Mesenchymal stem cell (in vitro differentiated cells and primary cell): ENCODE measurements around the gene NSL1.

ENCODE experiments used
- DNase-seq: peaks from one replicate; pipeline ENCODE4 v3.0.0-alpha.2; 2013
- H2AFZ ChIP-seq: one replicate; pipeline ENCODE4 v1.6.1; 2013; ENCODE audit warnings: low read depth, mild to moderate bottlenecking, control low read depth, inconsistent platforms, low read length, moderate library complexity
- H2AK5ac ChIP-seq: 2 replicates; pipeline ENCODE4 v1.6.1; 2013; ENCODE audit warnings: low read length, moderate library complexity, mild to moderate bottlenecking, inconsistent platforms; ENCODE audit not compliant: severe bottlenecking
- H2BK120ac ChIP-seq: one replicate; pipeline ENCODE4 v1.6.1; 2013; ENCODE audit warnings: low read depth, mild to moderate bottlenecking, inconsistent platforms, low read length, moderate library complexity
- H2BK12ac ChIP-seq, 2 experiments: one replicate each; pipeline ENCODE4 v1.6.1; 2013; ENCODE audit warnings: inconsistent platforms in 2 of 2, low read length in 2 of 2, mild to moderate bottlenecking in 2 of 2, moderate library complexity in 2 of 2, control low read depth in 1 of 2
- H2BK15ac ChIP-seq: one replicate; pipeline ENCODE4 v1.6.1; 2013; ENCODE audit warnings: mild to moderate bottlenecking, low read depth, inconsistent platforms; ENCODE audit not compliant: poor library complexity, severe bottlenecking
- H2BK5ac ChIP-seq: 2 replicates; pipeline ENCODE4 v1.6.1; 2013; ENCODE audit warnings: low read depth, mild to moderate bottlenecking, low read length, control low read depth, inconsistent platforms; ENCODE audit not compliant: poor library complexity, severe bottlenecking
- H3K14ac ChIP-seq, 2 experiments: one replicate each; pipeline ENCODE4 v1.6.1; 2013; ENCODE audit warnings: inconsistent platforms in 2 of 2, low read length in 2 of 2, control low read depth in 1 of 2, mild to moderate bottlenecking in 1 of 2, moderate library complexity in 1 of 2
- H3K18ac ChIP-seq, 2 experiments: one replicate each; pipeline ENCODE4 v1.6.1; 2013; ENCODE audit warnings: inconsistent platforms in 2 of 2, low read length in 2 of 2, control low read depth in 1 of 2, low read depth in 1 of 2, mild to moderate bottlenecking in 1 of 2
- H3K23ac ChIP-seq, 2 experiments: one replicate each; pipeline ENCODE4 v1.6.1; 2013; ENCODE audit warnings: inconsistent platforms in 2 of 2, low read length in 2 of 2, mild to moderate bottlenecking in 2 of 2, moderate library complexity in 2 of 2, control low read depth in 1 of 2
- H3K27ac ChIP-seq: 2 replicates; pipeline ENCODE4 v1.5.1; 2013; ENCODE audit warnings: mild to moderate bottlenecking, moderate library complexity, low read length, control low read depth, inconsistent platforms; ENCODE audit not compliant: poor library complexity, severe bottlenecking
- H3K27me3 ChIP-seq, 2 experiments: 2 replicates each; pipeline versions ENCODE4 v1.6.1 to v1.7.0; 2013; ENCODE audit warnings: low read length in 2 of 2, mild to moderate bottlenecking in 2 of 2, moderate library complexity in 2 of 2, control low read depth in 1 of 2, inconsistent platforms in 1 of 2; ENCODE audit not compliant: control insufficient read depth in 1 of 2, insufficient read depth in 1 of 2
- H3K36me3 ChIP-seq, 2 experiments: 2 replicates each; pipeline versions ENCODE4 v1.6.1 to v1.7.0; 2013; ENCODE audit warnings: low read length in 2 of 2, control low read depth in 1 of 2, inconsistent platforms in 1 of 2, low read depth in 1 of 2, mild to moderate bottlenecking in 1 of 2; ENCODE audit not compliant: insufficient read depth in 2 of 2, control insufficient read depth in 1 of 2
- H3K4ac ChIP-seq, 2 experiments: one replicate each; pipeline ENCODE4 v1.6.1; 2013; ENCODE audit warnings: inconsistent platforms in 2 of 2, low read length in 2 of 2, mild to moderate bottlenecking in 2 of 2, moderate library complexity in 2 of 2, control low read depth in 1 of 2, low read depth in 1 of 2
- H3K4me1 ChIP-seq: 2 replicates; pipeline ENCODE4 v1.6.1; 2013; ENCODE audit warnings: low read depth, low read length, control low read depth; ENCODE audit not compliant: control insufficient read depth, insufficient read depth
- H3K4me2 ChIP-seq: 2 replicates; pipeline ENCODE4 v1.6.1; 2013; ENCODE audit warnings: low read length, mild to moderate bottlenecking, inconsistent platforms; ENCODE audit not compliant: poor library complexity, severe bottlenecking
- H3K4me3 ChIP-seq, 2 experiments: 2 replicates each; pipeline versions ENCODE4 v1.5.1 to v1.7.0; 2013; ENCODE audit warnings: low read length in 2 of 2, mild to moderate bottlenecking in 2 of 2, control low read depth in 1 of 2, low read depth in 1 of 2; ENCODE audit not compliant: insufficient read depth in 1 of 2
- H3K79me1 ChIP-seq: replicated peaks from 2 replicates; pipeline ENCODE4 v1.6.1; 2013; ENCODE audit warnings: mild to moderate bottlenecking, control low read depth, low read length, inconsistent platforms; ENCODE audit not compliant: poor library complexity, severe bottlenecking
- H3K9ac ChIP-seq: 2 replicates; pipeline ENCODE4 v1.7.0; 2013; ENCODE audit warnings: mild to moderate bottlenecking, low read length, moderate library complexity
- H3K9me3 ChIP-seq: 2 replicates; pipeline ENCODE4 v1.7.0; 2013; ENCODE audit warnings: mild to moderate bottlenecking, low read length; ENCODE audit not compliant: control insufficient read depth
- H4K8ac ChIP-seq: one replicate; pipeline ENCODE4 v1.6.1; 2013; ENCODE audit warnings: inconsistent platforms, mild to moderate bottlenecking, low read length, moderate library complexity
- H4K91ac ChIP-seq: one replicate; pipeline ENCODE4 v1.6.1; 2013; ENCODE audit warnings: mild to moderate bottlenecking, low read length, inconsistent platforms
- WGBS: methylation state at CpG from one replicate; pipeline ENCODE4 v1.1.7; 2013; ENCODE audit warnings: mixed read lengths; 5-methylcytosine and 5-hydroxymethylcytosine counted together

NSL1 gene

DNA sequence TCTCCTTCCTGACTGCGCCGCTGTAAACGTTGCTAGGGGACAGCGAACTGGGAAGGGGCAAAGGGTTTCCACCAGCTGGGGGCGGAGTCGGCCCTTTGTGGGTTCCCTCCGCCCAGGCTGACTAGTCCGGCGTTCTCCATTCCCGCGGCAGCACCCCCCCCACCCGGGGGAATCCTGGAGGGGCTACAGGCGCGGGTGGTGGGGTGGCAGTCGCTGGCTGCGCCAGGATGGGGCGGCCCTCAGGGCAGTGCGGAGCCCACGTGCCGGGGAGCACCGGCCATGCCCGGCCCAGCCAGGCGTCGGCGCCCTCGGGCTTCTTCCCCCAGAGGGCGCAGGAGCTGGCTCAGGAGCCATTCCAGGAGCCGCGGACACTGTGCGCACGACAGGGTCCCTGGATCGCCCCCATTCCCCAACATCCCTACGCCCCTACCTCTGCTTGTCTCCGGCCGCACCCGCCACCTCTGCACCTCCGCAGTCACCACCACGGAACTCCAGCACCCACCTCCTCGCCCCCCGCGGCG lies 92.4 kb downstream of the NSL1 start:
- DNase-seq = peak; percentile 65
- H3K4ac ChIP-seq = no peak overlapping the region
- peaks cover 21% of the 10 kb centered on the region for H3K4me1 ChIP-seq
- no peak overlapping the region for H3K27ac ChIP-seq
- H2BK15ac ChIP-seq = peak overlapping the region; percentile 17
- H2BK5ac ChIP-seq = no peak overlapping the region
- WGBS = 2% methylated on average over 24 of the region's 42 CpGs
- H4K8ac ChIP-seq = peak overlapping the region; percentile 64
- no peak overlapping the region for H3K14ac ChIP-seq
- no peaks in the 10 kb centered on the region for H3K36me3 ChIP-seq
- no peak overlapping the region for H3K23ac ChIP-seq
- no peak overlapping the region for H2BK120ac ChIP-seq
- peak overlapping the region; percentile 58 to 78 for H3K4me3 ChIP-seq
- H3K9me3 ChIP-seq = no peaks in the 10 kb centered on the region
- peak overlapping the region; percentile 66 for H4K91ac ChIP-seq
- H3K4me2 ChIP-seq = peak overlapping the region; percentile 95
- no peak overlapping the region for H2AK5ac ChIP-seq
- H2AFZ ChIP-seq = no peak overlapping the region
- H3K79me1 ChIP-seq = no peaks in the 10 kb centered on the region
- peak overlapping the region in 1 of 2 experiments; percentile 71 for H3K18ac ChIP-seq
- H2BK12ac ChIP-seq = no peak overlapping the region
- H3K27me3 ChIP-seq = peaks cover 18 to 55% of the 10 kb centered on the region in 2 experiments
- peak overlapping the region; percentile 61 for H3K9ac ChIP-seq

DNA sequence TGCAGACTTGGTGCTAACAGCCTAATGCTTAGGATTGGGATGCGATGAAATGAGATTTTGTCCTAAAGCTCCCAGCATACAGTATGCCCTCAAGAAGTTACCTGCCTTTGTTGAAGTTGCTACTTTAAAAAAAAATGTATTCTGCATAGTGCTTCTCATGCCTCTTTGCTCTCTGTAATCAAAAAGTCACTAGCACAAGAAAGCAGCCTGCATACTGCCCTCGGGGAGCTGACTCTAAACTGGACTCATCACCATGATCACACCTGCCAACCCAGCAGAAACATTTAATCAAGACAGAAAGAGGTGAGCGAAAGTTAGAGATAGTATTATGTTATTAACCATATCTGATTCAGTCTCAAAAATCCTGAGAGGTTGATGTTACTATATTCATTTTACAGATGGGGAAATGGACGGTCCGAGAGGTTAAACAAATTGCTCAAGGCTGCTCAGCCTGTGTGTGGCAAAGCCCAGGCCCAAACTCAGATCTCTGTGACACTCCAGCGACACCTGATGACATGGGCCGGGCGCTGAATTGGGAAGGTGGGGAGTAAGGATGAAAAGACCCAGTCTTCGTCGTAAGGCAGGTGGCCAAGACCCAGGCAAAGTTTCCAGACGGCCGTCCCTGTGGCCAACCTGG lies 93.0 kb downstream of the NSL1 start:
- Histone ChIP-seq H3K27ac (no peak overlapping the region), H3K36me3 (no peaks in the 10 kb centered on the region), H2AK5ac (no peak overlapping the region), H3K4me2 (peak overlapping the region; percentile 95), H3K23ac (no peak overlapping the region), H3K79me1 (no peaks in the 10 kb centered on the region), H2BK15ac (no peak overlapping the region), H3K9me3 (no peaks in the 10 kb centered on the region), H3K4me3 (peak overlapping the region in 1 of 2 experiments; percentile 78), H3K9ac (peak overlapping the region; percentile 61), H2BK12ac (no peak overlapping the region), H4K8ac (no peak overlapping the region), H3K27me3 (peaks cover 18 to 60% of the 10 kb centered on the region in 2 experiments), H3K4me1 (peaks cover 21% of the 10 kb centered on the region), H4K91ac (no peak overlapping the region), H3K4ac (no peak overlapping the region), H2BK5ac (no peak overlapping the region), H3K14ac (no peak overlapping the region), H2AFZ (no peak overlapping the region), H3K18ac (no peak overlapping the region), H2BK120ac (no peak overlapping the region)
- 37% methylated on average over 10 of the region's 12 CpGs for WGBS
- DNase-seq = no peak

DNA sequence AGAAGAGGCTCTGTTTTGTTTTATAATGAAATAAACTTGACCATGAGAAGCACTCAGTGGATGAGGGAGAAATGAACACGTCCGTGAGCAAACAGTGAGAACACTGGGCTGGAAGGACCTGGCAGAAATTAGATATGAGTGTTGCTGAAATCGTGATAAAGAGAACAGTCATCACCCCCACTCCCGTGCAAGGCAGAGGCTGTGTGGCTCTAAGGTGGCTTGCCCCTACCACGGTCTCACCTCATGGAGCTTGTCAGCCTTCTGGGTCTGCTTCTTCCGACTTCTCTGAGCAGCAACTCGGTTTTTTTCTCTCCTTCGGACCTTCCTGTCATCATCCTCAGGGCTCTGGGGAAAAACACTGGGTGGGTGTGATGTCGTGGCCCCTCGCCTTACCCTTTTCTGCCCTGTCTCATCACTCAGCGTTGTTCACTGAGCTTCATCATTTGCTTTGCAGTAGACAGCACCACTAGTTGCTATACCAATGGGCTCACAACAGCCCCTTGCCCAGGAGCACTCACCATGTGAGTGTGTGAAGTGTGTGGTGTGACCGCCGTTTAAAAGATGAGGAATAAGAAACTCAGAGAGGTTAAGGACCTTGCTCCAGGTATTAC lies 94.8 kb downstream of the NSL1 start:
- 87% methylated on average over 13 of the region's 13 CpGs for WGBS
- H3K27ac ChIP-seq = no peak overlapping the region
- H2BK12ac ChIP-seq = no peak overlapping the region
- no peak overlapping the region for H2AFZ ChIP-seq
- DNase-seq = no peak
- H3K27me3 ChIP-seq = peaks cover 18 to 60% of the 10 kb centered on the region in 2 experiments
- H3K79me1 ChIP-seq = no peaks in the 10 kb centered on the region
- H3K9me3 ChIP-seq = no peaks in the 10 kb centered on the region
- H2AK5ac ChIP-seq = no peak overlapping the region
- H3K9ac ChIP-seq = no peak overlapping the region
- no peak overlapping the region for H3K4me2 ChIP-seq
- no peak overlapping the region for H4K8ac ChIP-seq
- H3K23ac ChIP-seq = no peak overlapping the region
- no peak overlapping the region for H3K14ac ChIP-seq
- H2BK15ac ChIP-seq = no peak overlapping the region
- no peaks in the 10 kb centered on the region for H3K36me3 ChIP-seq
- H3K4me3 ChIP-seq = no peak overlapping the region
- peaks cover 23% of the 10 kb centered on the region for H3K4me1 ChIP-seq
- no peak overlapping the region for H3K18ac ChIP-seq
- H2BK120ac ChIP-seq = no peak overlapping the region
- H3K4ac ChIP-seq = no peak overlapping the region
- H2BK5ac ChIP-seq = no peak overlapping the region
- no peak overlapping the region for H4K91ac ChIP-seq

GRCh38 chr1:212692774-212693644 lies 98.6 kb downstream of the NSL1 start:
- Histone ChIP-seq H3K9ac (no peak overlapping the region), H3K9me3 (no peaks in the 10 kb centered on the region), H2BK120ac (no peak overlapping the region), H4K91ac (no peak overlapping the region), H3K79me1 (no peaks in the 10 kb centered on the region), H3K4me3 (no peak overlapping the region), H3K23ac (no peak overlapping the region), H2AFZ (no peak overlapping the region), H3K18ac (no peak overlapping the region), H3K14ac (no peak overlapping the region), H2AK5ac (no peak overlapping the region), H3K4ac (no peak overlapping the region), H3K36me3 (no peaks in the 10 kb centered on the region), H2BK5ac (no peak overlapping the region), H2BK12ac (no peak overlapping the region), H3K27me3 (peaks cover 9 to 53% of the 10 kb centered on the region in 2 experiments), H2BK15ac (no peak overlapping the region), H4K8ac (no peak overlapping the region), H3K4me1 (peaks cover 2% of the 10 kb centered on the region), H3K4me2 (no peak overlapping the region), H3K27ac (no peak overlapping the region)
- no peak for DNase-seq
- WGBS = 86% methylated on average over 9 of the region's 9 CpGs
